Left kidney (tissue), 2 donors: ENCODE measurements around the gene NPIPB2. TPM values are rescaled to one million over a fixed set of nuclear protein-coding genes. Genes with fewer than 3 reads are reported as not detected.
"Not testable (repeated sequence)": the region's sequence is repeated elsewhere in the genome, so short reads cannot be mapped to it uniquely, and the experiment has no call there.

Experiments
- DNase-seq: peaks from one replicate; pipeline ENCODE4 v3.0.0-alpha.2; 2013
- polyA plus RNA-seq: library from polyadenylated mRNA; unstranded; fragments of 120-200 nt; gene quantifications from one replicate; pipeline ENCODE4 v1.2.1, GENCODE V29; 2013; ENCODE audit not compliant: insufficient read length

Gene NPIPB2
- polyA plus RNA-seq, 1 donor: 13.6 TPM

DNA sequence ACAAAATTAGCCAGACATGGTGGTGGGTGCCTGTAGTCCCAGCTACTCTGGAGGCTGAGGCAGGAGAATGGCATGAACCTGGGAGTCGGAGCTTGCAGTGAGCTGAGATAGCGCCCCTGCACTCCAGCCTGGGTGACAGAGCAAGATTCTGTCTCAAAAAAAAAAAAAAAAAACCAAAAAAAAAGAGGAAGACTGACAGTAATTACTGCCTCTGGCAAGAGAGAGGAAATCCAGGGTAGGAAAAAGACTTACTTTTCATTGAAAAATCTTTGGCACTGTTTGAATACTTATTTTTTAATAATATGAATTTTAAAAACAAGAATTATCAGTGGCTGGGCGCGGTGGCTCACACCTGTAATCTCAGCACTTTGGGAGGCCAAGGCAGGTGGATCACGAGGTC, 20.6 kb upstream of the NPIPB2 start:
- not testable (repeated sequence) for DNase-seq

DNA sequence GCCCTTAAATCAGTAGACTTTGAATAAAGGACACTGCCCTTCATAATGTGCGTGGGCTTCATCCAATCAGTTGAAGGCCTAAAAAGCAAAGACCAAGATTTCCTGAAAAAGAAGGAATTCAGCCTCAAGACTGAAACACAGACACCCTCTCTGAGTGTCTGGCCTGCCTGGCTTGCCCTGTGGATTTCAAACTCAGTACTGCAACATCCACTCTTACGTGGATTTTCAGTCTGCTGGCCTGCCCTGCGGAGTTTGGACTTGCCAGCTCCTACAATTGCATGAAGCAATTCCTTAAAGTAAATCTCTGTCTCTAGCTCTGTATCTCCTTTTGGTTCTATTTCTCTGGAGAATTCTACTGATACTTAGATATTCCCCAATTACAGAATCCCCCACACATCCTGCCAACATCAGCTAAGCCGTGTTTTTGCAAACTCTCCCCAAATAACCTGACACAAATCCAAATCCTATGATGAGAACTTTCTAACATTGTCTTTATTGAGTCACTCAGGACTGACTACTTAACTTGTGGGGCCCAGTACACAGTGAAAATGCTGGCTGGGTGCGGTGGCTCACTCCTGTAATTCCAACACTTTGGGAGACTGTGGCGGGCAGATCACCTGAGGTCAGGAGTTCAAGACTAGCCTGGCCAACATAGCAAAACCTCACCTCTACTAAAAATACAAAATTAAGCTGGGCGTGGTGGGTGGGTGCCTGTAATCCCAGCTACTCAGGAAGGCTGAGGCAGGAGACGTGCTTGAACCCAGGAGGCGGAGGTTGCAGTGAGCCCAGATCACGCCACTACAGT, 15.9 kb upstream of the NPIPB2 start:
- DNase-seq: no peak

DNA sequence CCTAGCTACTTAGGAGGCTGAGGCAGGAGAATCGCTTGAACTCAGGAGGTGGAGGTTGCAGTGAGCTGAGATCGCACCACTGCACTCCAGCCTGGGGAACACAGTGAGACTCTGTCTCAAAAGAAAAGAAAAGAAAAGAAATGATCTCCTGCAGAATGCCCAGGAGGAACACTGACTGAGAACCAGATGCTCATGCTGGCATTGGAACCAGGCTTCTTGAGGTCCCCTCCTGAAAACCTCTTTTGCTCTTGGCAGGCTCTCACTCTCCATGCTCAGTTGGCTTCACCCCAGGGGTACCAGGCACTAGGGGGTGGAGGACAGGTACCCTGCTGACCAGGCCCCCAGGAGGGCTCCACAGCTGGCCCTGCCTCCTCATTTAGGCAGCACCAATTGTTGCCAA, 14.7 kb upstream of the NPIPB2 start:
- DNase-seq: no peak

DNA sequence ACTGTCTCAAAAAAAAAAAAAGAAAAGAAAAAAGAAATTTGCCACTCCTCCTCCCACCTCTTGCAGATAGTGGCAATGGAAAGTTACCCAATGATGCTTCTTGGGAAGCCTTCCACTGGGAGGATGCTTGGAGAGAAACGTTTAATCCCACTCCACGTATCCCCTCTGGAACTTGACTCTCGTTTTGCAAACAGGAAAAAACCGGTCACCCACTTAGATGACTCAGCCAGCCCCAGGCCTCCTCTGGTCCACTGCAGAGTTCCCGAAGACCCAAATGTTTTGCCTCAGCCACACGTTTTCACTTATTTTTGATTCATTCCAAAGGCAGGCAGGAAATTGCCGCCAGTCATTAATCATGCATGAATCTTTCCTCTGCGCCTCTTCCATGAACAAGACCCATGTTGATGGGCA, 13.9 kb upstream of the NPIPB2 start:
- DNase-seq: no peak

DNA sequence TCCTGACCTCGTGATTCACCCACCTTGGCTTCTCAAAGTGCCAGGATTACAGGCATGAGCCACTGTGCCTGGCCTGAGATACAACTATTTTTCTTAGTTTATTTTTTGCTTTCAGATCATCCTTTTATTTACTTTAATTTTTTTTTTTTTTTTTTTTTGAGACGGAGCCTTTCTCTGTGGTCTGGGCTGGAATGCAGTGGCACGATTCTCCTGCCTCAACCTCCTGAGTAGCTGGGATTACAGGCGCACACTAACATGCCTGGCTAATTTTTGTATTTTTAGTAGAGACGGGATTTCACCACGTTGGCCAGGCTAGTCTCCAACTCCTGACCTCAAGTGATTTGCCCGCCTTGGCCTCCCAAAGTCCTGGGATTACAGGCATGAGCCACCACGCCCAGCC, 11.7 kb upstream of the NPIPB2 start:
- not testable (repeated sequence) for DNase-seq

DNA sequence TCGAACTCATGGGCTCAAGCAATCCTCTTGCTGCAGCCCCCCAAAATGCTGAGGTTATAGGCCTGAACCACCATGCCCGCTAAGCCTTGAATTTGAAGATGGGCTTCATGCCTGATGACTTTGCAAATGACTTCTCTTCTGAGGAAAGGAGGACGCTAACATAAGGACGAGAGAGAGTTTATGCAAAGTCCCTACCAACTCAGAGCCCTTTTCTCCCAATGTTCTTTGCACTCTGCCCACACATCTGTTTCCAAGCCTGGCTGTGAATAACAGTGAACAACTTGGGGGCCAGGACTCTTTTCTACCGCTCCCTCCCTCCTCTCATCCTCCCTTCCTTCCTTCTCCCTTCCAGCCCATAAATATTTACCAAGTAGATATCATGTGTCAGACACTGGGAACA, 8.5 kb upstream of the NPIPB2 start:
- DNase-seq: no peak

DNA sequence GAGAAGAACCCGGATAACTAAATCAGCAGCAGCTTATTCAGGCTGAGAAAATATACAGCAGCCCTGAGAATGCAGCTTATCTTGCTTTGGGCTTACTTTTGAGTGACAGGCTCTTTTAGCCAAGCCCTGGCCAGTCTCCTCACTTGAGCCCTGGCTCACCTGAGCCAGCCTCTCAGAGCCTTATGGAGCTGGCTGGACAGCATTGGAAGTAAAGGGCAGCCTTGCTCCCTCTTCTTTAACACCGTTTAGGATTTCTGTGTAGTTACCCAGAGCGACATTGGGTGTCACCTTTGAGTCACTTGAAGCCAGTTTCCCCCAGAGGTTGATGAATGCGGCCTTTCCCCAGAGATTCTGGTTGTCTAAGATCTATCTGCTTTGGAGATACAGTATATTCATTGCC, 7.7 kb upstream of the NPIPB2 start:
- DNase-seq: peak; percentile 53

DNA sequence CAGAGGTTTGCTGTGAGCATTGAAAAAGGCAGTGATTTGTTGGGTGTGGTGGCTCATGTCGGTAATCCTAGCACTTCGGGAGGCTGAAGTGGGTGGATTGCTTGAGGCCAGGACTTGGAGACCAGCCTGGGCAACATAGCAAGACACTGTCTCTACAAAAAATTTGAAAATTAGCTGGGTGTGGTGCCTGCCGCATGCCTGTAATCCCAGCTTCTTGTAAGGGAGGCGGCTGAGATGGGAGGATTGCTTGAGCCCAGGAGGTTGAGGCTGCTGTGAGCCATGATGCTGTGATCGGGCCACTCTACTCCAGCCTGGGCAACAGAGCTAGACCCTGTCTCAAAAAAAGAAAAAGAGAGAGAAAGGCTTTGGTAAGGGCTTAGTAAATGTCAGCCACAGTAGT, 7.0 kb upstream of the NPIPB2 start:
- no peak for DNase-seq

DNA sequence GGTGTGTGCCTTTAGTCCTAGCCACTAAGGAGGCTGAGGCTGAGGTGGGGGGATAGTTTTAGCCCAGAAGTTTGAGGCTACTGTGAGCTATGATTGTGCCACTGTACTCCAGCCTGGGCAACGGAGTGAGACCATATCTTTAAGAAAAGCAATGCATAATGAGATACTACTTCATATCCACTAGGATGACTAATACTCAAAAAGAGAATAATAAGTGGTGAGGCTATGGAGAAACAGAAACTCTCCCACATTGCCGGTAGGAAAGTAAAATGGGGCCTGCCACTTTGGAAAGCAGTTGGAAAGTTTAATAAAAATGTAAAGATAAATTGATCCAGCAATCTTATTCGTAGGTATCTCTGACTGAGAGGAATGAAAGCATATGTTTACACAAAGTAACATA, 4.6 kb upstream of the NPIPB2 start:
- DNase-seq: no peak

DNA sequence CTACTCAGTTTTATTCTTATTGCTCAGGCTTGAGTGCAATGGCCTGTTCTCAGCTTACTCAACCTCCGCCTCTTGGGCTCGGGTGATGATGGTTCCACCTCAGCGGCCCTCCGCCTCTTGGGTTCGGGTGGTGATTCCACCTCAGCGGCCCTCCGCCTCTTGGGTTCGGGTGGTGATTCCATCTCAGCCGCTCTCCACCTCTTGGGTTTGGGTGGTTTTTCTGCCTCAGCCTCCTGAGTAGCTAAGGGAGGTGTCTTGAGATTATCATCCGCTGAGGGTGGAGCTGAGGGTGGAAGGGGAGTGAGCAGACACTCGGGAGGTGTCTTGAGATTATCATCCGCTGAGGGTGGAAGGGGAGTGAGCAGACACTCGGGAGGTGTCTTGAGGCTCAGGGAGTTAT, 14.5 kb downstream of the NPIPB2 start:
- not testable (repeated sequence) for DNase-seq

DNA sequence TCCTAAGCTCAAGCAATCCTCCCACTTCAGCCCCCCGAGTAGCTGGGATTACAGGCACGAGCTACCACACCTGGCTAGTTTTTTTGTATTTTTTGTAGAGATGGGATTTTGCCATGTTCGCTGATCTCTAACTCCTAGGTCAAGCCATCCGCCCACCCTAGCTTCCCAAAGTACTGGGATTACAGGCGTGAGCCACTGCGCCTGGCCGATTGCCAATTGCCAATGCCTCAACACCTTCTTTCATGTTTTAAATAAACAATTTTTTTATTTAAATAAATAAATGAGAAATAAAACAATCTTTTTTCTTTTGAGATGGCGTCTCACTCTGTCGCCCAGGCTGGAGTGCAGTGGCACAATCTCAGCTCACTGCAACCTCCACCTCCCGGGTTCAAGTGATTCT, 17.8 kb downstream of the NPIPB2 start:
- DNase-seq: not testable (repeated sequence)

DNA sequence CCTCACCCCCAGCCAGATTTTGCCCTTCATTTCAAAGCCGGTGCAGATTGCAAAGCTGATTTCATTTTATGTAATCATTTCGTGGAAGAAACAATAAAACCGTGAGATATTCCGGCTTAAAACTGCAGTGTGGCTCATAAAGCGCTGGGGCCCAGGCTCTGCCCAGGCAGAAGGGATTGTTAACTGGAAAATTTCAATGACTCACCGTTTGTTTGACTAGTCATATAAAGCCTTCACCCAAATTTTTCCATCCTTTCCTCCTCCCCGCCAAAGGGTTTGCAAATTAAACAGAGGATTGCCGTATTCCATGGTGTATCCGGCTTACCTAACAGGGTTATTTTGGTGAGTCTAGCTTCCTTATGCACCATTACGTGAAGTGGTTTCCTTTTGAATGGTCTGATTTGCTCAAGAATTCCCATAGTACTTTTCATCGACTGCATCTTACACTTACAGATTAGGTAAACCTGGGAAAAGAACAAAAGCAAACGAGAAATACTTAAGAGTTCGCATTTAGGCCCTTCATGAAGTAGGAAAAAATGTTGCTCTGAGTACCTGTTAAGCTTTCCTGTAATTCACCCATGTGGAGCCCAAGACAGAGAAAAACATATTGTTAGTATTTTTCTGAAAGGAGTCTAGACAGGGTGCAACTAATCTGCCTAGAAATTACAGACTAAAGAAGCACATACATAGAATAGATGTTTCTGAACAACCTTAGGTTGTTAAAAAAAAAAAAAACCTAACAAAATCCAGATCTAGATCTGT, 25.1 kb downstream of the NPIPB2 start:
- no peak for DNase-seq

DNA sequence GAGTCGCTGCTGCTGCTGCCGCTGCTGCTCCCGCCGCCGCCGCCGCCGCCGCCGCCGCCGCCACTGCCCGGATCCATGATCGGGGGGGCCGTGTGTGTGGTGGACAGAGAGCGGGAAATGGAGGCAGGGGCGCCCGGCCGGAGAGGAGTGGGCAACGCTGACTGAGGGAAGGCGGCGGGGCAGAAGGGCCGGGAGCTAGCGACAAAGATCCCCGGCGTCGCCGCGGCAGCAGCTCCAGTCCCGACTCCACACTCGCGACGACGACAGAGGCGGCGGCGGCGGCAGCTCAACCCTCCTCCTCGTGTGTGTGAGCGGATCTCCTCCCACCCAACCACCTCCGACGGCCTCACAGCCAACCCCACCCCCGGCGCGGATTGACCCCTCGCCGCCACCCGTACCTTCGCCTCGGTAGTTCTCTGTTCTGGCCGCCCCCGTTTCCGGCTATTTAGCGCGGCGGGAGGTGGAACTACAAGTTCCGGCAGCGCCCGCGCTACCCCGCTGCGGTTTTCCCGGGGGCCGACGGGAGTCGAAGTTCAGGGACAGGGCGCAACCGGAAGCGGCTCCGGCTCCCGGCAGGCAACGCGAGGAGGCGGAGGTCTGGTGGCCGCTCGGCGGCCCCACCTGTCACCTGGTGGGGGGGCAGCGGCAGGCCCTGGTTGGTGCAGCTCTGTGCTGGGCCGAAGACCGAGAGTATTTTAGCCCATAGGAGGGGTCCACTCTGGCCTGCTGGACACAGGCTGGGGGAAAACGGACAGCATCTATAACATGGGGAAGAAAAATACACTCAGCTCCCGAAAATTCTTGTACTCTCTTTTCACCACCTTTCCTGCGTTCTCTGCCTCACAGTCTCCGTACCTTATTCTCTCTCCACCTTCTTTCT, 26.0 kb downstream of the NPIPB2 start, which contains the start of gene GSPT1:
Gene GSPT1, minus strand, starts transcription at position 313 of the 880 bp plus-strand sequence. Its CDS starts 236 bp downstream, at position 77.
- DNase-seq: peak; percentile 98

DNA sequence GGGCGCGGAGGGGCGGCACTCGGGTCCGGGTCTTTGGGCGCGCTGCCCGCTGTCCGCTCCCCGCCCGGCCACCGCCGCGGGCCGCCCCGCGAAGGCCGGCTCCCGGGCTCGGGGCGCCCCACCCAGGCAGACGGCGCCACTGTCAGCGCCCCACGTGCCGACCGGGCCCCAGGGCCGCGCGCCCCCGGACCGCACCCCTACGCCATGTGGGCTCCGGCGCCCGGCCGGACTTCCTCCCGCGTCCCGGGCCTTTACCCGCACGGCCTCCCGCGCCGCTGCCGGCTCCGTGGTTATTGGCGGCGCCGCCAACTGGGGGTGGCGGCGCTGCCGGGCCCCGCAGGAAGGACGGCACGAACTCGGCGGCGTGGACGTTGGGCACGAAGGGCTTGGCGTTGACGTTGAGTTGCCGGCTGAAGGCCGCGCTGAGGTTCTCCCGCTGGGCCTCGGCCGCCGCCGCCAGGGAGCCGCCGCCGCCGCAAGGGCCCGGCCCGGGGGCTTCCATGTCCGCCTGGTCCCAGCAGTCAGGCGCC, 26.7 kb downstream of the NPIPB2 start:
- DNase-seq: no peak

DNA sequence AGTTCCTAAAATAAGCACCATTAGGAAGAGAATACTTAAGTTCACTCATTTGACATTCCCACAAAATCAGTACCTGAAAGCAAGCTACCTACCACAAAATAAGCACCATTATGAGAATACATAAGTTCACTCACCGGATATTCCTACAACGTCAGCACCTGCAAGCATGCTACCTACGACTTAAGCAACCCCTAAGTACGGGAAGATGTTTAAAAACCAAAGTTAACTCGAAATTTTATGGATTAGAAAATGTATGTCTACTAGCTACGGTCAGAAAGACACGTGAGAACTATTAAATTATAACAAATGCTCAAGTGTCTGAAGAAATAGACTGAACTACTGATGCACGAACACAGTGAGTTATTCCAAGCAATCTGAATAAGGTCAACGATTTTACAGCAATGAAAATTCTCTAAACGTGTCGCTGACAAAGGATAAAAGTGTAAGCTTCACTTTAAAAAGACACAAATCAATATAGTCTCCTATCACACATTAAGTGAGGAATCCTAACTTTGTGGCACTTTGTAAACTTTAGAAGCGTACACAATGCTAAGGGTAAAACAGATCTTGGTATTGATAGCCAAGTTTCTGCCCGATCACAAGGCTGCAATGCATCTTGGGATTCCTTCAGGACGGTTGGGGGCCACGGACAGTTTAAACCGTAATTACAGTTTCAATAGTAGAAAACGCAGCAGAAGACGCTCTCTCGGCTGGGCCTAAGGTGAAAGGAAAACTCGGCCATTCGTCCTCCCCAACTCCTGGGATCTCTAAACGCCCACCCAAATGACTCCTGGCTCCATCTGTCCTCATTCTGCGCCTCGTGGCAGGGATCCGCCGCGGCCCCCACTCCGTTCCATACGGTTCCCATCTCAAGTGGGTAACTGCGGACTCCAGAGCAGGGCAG, 27.4 kb downstream of the NPIPB2 start:
- no peak for DNase-seq

DNA sequence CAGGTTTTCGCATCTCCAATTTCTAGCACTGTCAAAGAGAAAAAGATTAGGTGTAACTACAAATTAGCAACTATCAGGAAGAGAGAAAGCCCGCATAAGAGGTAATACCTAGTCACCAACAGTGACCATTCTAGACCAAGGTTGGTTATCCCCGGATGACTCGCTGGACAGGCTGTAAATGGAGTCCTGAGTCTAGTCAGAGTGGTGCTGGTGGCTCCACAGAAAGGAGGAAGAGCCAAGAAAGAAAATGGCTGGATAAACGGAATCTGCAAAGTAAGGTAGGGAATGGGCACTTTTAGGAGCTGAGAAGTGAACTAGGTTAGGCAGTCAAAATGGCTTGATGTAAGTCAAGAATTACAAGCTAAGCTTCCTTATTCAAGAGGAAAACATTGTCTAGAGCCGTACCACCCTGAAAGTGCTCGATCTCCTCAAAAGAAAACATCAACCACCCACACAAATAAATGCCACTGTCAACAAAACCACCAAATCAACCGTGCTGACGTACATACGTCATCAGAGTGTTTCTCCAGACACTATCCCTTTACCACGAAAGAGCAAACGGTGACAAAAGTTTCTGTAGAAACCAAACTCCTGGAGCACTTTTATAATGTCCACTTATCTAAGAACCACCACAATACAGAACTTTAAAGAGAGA, 28.3 kb downstream of the NPIPB2 start:
- DNase-seq: no peak

DNA sequence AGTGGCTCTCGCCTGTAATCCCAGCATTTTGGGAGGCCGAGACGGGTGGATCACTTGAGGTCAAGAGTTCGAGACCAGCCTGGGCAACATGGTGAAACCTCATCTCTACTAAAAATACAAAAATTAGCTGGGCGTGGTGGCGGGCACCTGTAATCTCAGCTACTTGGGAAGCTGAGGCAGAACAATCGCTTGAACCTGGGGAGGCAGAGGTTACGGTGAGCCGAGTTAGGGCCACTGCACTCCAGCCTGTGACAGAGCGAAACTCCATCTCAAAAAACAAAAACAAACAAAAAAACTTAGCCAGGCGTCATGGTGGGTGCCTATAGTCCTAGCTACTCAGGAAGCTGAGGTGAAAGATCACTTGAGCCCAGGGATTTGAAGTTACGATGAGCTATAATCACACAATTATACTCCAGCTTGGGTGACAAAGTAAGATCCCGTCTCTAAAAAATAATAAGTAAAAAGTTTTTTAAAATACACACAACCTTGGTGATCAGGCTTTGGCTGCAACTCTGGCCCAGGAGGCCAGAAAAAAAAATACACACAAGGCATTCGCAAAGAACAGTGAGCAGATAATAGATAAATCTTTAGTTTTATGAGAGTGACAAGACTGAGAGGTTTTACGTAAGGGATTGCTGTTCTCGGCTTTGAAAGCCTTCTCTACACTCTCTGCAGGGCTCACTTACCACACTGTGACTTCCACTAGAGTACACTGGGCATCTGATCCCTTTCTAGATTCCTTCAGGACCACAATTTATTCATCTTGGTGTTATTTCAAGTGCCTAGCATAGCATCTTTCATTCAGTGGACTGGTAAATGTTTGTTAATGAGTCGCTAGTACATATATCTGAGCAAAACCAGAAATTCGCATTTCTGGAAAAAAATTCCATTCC, 31.9 kb downstream of the NPIPB2 start:
- DNase-seq: peak; percentile 37

DNA sequence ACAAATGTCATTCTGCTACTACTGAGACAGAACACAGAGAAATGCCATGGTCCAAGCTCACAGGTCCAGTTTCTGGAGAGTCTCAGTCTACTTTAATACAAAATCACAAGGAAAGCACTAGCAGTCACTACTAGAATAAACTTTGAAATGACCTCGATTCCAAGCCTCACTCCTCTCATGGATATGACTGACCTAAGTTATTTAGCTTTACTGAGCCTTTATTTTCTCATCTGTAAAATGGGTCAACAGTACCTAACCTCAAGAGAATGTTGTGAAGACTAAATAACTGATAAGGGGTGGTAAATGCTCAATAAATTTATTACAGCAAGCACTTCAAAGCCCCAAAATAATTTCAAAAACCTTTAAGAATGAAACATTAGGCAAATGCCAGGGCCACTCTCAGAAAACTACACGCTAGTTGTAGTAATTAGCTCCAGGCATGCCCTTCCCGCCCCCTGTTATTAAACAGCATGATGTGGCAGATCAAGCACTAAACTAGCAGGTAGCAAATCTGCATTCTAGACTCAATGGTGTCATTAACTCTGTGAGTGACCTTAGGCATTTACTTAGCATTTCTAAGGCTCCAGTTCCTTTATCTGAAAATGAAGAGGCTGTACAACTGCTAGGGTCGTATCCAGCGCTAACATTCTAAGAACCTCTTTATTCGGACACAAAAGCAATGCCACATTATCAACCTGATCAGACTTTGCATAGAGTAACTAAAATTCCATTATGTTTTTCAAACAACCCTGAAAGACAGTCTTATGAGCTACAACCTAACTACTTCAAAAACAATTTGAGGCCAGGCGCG, 34.5 kb downstream of the NPIPB2 start:
- no peak for DNase-seq

DNA sequence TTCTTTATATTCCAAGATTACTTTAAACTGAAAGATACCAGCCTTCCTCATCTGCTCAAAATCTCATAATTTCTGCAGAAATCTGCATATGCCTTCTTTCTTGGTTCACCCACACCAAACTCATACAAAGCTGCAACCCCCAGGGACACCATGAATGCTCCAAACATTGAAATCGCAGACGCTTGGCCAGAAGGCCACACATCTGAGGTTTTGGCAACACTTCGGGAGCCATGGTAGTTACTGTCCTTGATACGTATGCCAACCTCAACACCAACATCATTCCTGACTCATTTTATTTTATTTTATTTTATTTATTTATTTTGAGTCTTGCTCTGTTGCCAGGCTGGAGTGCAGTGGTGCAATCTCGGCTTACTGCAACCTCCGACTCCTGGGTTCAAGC, 37.9 kb downstream of the NPIPB2 start:
- no peak for DNase-seq
